Hematopoietic multipotent progenitor cell treated with erythropoietin and hydrocortisone succinate and interleukin-3 and kit ligand, for 17 days (in vitro differentiated cells): Measurements from ENCODE around the gene CABP2.
"Not testable (repeated sequence)": the region's sequence is repeated elsewhere in the genome, so short reads cannot be mapped to it uniquely, and the experiment has no call there.

Experiments used
- DNase-seq: peaks from one replicate; pipeline ENCODE4 v3.0.0-alpha.2; 2015; ENCODE audit warnings: low spot score

The CABP2 gene

GRCh38 chr11:67538823-67539505 lies 15.7 kb upstream of the CABP2 start:
- no peak for DNase-seq

- DNase-seq = no peak
These were observed 15.1 kb upstream of the CABP2 start for GRCh38 chr11:67538306-67538705.

- DNase-seq = no peak
These were observed 12.3 kb upstream of the CABP2 start for GRCh38 chr11:67535561-67535960.

- DNase-seq = no peak
These were observed 10.9 kb upstream of the CABP2 start for GRCh38 chr11:67534070-67534679.

DNA sequence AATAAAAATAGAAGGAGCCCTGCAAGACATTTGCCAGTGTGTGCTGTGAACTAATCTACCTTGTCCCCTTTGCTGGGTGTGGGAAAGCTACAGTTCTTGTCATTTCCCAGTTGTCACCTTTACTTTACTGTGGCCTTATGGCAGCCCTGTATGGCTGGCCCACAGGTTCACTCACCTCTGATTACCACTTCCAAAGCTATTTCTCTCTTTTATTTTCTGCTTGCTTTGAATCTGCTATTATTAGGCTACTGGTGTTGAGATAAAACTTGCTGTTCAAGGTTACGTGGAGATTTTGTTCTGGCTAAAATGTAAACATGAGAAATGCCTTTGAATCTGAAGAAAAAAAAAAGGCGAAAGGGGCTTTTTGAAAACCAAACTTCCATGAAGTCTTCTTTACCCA lies 9.6 kb upstream of the CABP2 start:
- DNase-seq = no peak

- no peak for DNase-seq
These were observed 7.0 kb upstream of the CABP2 start for GRCh38 chr11:67530282-67530592.

GRCh38 chr11:67528376-67528775 lies 5.1 kb upstream of the CABP2 start:
- DNase-seq = no peak

GRCh38 chr11:67525275-67525976 lies 2.2 kb upstream of the CABP2 start:
- no peak for DNase-seq

GRCh38 chr11:67524480-67524808 lies 1.2 kb upstream of the CABP2 start:
- DNase-seq = no peak

DNA sequence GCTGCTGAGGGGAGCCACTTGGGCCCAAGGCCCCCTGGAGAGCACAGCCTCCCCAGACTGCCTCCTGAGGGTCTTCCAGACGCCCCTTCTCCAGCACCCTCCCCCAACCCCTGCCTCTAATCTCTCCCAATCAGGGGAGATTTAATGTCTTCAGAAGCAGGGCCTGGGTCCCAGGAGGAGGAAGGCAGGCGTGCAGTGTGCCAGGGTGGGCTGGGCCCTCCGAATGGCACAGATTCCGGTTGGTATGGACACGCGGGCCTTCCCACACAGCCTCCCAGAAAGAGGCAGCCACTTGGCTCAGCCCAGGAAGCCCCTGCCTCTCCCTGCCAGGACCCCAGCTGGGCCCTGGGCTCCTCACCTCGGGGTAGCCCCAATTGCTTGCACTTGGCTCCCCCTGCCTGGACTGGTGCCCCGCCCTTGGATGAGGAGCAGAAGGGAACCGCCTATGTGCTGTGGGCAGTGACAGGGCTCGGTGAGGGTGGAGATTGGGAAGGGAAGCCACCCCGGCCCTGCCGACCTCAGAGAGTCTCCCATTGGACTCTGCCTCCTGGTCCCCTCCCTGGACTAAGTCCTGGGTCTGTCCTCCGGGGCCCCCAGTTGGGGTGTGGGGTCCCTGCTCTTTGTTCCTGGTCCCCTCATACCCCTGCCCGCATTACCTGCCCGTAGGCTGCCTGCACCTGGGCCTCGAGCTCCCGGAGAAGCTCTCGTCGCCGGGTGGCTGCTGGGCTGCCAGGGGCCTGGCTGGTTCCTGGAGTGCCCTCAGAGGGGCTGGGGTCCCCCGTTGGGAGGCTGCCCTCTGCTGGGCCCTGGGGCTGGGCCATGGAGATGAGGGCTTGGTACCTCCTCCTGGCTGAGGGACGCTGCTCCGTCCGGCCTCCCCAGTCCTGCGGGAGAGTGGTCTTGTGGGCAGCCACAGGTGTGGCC lies 572 bp upstream of the CABP2 start:
- DNase-seq = no peak

DNA sequence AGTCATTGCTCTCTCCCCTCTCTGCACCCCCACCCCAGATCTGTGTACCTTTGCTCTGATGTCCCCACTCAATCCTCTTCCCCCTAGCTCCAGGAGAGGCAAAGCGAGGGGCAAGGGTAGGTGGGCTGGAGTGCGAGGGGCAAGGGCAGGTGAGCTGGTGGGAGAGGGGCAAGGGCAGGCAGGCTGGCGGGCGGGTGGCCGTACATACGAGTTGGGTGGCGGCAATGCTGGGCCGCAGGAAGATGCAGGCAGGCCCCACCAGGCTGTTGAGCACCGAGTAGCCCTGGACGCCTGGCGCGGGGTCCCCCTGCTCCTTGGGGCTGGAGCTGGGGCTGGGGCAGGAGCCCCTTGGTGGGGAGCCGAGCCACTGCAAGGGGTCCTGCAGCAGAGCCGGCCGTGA lies 908 bp downstream of the CABP2 start:
- no peak for DNase-seq

DNA sequence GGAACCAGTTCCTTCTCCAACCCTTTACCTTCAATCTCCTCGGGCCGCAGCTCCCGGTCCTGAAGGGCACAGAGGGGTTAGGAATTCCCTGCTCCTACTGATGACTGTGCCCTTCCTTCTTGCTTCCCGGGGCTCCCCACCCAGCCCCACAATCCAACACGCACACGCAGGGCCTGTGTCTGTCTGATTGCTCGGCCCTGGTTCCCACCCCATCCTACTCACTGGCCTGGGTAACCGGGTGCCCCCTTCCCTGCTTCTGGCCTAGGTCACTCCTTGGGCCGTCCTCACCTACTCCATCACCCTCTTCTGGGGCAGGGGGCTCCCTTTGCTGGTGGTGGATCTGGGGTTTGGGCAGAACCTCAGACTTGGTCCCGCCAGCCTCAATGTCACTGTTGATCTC lies 1.3 kb downstream of the CABP2 start:
- no peak for DNase-seq

- DNase-seq = no peak
These were observed 2.1 kb downstream of the CABP2 start for GRCh38 chr11:67520856-67521824.

- DNase-seq = no peak
These were observed 3.5 kb downstream of the CABP2 start for GRCh38 chr11:67519726-67520125.

DNA sequence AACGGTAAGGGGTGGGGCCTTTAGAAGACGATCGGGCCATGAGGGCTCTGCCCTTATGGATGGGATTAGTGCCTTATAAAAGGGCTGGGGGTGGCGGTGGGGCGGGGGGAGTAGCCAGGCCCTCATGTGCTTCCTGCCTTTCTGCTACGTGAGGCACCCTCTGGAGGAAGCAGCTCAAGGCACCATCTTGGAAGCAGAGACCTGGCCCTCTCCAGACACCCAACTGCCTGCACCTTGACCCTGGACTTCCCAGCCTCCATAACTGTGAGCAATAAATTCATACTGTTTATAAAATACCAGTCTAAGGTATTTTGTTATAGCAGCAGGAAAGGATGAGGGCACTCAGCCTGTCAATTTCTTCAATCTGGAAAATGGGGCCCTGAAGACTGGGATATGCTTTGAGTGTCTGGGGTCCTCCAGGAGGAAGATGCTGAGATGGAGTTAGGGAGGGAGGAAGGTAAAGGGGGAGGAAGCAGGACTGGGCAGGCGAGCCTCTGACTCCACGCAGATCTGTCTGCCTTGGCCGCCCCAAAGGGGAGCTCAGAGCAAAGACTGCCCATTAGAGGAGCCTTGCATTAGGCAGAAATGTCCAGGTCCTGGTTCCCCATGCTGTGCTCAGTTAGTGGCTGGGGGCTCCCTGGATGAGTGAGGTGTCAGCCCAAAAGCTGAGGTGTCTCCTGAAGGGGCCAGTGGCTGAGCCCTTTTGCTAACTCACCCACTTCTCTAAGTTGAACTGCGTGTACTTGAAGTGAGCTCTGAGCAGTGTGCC lies 5.3 kb downstream of the CABP2 start:
- DNase-seq = no peak

DNA sequence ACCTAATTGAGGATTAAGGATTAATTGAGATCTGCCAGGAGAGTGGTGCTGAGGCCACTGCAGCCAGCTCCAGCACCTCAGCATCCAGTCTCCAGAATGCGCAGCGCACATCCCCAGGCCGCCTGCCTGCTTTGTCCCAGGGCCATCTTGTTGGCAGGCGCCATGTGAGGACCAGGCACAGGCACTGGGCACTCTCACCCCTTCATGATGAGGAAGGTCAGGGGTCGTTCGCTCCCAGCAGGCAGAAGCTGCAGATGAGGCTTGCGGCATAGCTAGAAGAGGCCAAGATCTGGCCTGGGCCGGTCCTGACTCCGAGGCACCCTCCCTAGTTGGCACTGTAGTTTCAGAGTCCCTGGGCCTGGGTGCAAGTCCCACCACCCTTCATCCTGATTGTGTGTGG lies 6.4 kb downstream of the CABP2 start:
- DNase-seq = no peak

DNA sequence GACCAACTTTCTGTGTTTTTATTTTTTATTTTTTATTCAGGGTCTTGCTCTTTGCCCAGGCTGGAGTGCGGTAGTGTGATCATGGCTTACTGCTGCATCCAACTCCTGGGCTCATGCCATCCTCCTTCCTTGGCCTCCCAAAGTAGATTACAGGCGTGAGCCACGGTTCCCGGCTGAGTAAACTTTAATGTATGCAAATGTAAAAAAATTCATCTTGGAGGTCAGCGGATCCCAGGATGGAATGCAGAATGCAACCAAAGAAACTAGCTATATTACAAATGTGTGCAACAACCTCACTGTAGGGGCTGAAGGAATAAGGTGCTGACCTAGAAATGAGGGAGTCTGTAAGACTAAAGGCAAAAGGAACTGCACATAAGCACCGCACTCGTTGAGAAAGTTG lies 9.1 kb downstream of the CABP2 start:
- no peak for DNase-seq

DNA sequence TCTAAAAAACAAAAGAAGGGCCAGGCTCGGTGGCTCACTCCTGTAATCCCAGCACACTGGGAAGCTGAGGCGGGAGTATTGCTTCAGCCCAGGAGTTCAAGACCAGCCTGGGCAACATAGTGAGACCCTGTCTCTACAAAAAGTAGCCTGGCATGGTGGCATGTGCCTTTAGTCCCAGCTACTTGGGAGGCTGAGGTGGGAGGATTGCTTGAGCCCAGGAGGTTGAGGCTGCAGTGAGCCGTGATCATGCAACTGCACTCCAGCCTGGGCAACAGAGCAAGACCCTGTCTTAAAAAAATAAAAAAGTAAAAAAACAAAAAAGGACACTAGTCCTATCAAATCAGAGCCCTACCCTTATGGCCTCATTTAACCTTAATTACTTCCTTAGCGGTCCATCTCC lies 11.7 kb downstream of the CABP2 start:
- not testable (repeated sequence) for DNase-seq

DNA sequence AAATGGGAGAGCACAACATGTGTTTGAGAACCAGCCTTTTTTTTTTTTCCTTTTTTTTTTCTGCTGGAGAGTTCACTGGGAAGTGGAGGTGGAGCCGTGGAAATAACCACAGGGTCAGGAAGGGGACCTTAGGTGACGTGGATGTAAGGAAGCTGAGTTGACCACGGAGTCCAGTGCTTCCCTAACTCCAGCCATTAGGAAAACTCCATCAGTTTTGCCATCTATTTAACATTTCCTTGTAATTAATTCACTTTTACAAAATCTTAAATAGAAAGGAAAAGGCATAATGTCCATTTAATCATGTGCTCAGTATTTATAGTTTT lies 13.3 kb downstream of the CABP2 start:
- no peak for DNase-seq

DNA sequence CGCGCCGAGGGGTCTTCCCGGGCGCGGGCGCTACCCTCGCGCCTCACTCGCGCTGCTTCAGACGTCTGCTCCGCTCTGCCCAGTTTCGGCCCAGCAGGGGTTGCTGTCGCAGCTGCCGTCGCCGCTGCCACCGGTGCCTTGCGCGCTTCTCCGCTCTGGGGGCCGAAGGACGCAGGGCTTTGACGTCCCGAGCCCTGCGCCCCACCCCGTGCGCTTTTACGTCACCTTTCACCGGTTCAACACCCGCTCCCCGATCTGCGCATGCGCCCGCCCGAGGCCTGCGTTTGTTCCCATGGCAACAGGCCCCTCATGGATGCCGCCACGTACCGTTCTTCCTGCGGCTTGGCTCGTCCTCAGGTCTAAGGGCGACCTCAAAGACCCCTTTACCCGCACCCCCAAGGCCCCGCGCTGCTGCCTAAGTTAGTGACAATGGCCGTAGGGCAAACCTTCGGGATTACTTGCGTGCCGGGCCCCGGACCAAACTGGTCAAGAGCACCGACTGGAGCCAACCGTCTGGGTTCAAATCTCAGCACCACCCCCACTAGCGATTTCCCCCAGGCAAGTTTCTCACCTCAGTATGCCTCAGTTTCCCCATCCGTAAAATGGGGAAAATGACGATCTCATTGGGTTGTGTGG lies 14.6 kb downstream of the CABP2 start:
- peak; percentile 95 for DNase-seq
